T-helper 2 cell (primary cell): ENCODE results near the gene KIAA1614.
A peak's percentile ranks its signal among the peaks of the same experiment; 100 is the strongest.

Experiments used
- DNase-seq, 5 experiments: peaks; one replicate each; pipeline versions ENCODE4 v3.0.0 to v3.0.0-alpha.2; 2012 to 2022

Gene KIAA1614

GRCh38 chr1:180908074-180908765 lies 4.5 kb upstream of the KIAA1614 start:
- DNase-seq, result no peak

- DNase-seq, result peak in 1 of 5 experiments; percentile 47
Observed at GRCh38 chr1:180909005-180909414, 3.7 kb upstream of the KIAA1614 start.

DNA sequence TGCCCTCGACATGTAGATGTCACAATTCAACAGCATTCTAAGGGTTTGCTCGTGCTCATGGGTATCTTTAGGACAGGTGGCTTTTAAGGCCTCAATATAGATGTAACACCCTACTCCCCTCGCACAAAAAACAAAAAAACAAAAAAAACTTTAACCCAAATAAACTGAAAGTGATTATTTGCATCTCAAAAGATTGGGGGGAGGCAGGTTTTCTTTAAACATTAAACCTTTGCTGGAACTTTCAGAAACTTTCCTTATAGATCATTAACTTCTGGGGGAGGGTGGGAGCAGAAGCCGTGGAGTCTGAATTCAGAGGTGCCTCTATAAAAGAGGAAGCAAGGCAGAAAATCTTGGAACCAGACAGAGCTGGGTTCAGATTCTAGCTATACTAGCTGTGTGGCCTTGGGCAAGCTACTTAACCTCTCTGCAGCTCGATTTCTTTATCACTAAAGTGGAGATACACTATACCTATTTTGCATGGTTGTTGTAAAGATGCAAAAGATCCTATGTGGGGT lies 3.2 kb upstream of the KIAA1614 start:
- DNase-seq, result no peak

DNA sequence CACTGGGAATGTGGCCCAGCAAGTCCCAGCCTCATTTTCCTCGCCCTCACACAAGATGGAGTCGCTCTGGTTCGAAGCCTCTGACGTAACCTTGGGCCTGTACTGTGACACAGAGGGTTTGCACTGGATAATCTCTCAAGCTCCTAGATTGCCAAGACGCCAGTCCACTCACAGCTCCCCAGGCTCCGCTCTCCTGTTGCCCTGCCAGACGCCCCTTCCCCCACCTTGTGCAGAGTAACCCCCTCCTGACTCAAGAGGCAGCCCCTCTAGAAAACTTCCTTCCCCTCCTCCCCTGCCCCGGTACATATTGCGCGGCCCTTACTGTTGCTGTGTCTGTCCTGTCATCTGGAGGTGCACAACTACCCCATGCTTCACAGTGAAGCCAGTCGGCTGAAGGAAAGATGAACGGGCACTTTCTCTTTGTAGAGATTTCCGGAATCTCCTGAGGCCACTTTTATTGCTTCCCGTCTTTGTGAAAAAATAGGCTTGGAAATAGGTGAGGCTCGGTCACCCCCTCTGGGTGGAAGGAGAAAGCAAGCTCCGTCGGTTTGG lies 981 bp upstream of the KIAA1614 start:
- DNase-seq, result no peak

DNA sequence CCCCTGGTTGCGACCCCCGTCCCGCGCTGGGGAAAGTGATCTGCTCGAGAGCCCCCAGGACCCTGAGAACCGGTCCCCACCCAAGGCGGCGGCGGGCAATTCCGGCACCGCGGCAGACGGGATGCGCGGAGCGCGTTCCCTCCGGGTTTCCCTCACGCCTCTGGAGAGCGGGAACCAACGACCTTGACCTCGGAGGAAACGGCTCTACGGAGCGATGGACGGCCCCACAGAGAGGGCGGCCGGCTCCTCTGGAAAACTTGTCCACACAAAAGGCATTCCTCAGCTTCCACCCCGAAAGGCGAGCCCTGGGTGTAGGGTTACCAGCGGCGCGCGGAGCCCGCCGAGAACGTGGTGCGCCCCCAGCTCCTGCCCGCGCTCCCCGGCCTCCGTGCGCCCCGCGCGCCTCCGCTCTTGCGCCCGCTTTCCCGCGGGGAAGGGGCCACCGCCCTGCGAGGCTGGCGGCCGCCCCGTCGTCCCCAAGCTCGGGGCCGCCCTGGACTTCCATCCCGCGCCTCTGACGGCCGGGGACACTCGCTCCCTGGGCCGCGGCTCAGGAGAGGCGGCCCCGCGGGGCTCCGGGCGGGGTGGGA lies 391 bp upstream of the KIAA1614 start:
- DNase-seq, result no peak

GRCh38 chr1:180915426-180915965 lies 2.8 kb downstream of the KIAA1614 start:
- DNase-seq, result no peak

- DNase-seq, result no peak
Observed at GRCh38 chr1:180916012-180916770, 3.5 kb downstream of the KIAA1614 start.

GRCh38 chr1:180916771-180917170 lies 4.1 kb downstream of the KIAA1614 start:
- no peak for DNase-seq

GRCh38 chr1:180917306-180918065 lies 4.8 kb downstream of the KIAA1614 start:
- no peak for DNase-seq

GRCh38 chr1:180918519-180918918 lies 5.8 kb downstream of the KIAA1614 start:
- DNase-seq, result no peak

- no peak for DNase-seq
Observed at GRCh38 chr1:180919183-180919700, 6.5 kb downstream of the KIAA1614 start.

- no peak for DNase-seq
Observed at GRCh38 chr1:180920193-180920592, 7.5 kb downstream of the KIAA1614 start.

- DNase-seq, result no peak
Observed at GRCh38 chr1:180920702-180921101, 8.0 kb downstream of the KIAA1614 start.

DNA sequence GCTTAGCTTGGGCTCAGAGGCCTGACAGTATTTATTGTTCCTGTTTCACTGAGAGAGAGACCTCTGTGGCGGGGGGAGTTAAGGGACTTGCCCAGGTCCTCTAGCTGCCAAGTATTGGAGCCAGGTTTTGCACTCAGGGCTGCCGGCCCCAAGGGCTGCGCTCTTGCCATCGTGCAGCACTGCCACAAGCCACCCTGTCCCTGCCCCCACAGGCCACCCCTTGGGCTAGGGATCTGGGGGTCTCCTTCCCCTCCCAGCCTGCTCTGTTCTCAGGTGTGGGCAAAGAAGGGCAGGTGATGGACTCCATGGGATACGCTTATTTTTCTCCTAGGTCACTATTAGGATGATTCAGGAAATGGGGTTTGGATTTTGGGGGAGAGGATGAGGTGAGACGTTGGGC lies 8.7 kb downstream of the KIAA1614 start:
- no peak for DNase-seq

DNA sequence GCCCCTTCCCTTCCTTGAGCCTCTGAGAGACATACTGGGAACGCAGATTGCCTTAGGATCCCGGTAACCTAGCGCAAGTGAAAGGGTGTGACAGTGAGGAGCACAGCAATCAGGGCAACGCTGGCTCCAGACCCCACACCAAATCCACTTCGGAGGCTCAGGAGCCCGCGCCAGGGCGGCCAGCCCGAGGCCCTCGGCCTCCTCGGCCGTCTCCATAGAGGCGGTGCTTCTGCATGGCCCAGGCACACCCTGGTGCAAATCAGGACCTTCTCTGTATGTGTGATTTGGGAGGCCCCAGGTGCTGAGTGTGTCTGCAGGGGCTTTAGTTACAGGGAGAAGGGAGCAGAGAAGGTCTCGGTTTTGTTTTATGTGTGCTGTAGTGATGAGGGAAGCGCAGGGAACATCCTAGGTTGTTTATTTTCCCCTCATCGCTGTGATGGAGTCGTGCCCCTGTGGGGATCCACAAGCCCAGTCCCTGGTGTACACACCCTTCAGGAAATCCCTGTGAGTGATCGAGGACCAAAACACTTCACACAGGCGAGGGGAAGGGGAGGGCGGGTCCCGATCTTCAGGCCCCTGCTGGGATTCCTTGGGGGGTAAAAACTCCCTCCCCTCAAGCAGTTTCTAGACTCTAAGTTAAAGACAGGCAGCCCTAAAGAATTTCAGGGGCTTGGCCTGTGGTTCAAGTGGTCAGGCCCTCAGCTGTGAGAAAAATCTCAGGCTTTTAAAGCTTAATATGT lies 9.4 kb downstream of the KIAA1614 start:
- no peak for DNase-seq

- DNase-seq, result no peak
Observed at GRCh38 chr1:180922631-180923015, 9.9 kb downstream of the KIAA1614 start.

GRCh38 chr1:180923021-180923841 lies 10.5 kb downstream of the KIAA1614 start:
- no peak for DNase-seq

DNA sequence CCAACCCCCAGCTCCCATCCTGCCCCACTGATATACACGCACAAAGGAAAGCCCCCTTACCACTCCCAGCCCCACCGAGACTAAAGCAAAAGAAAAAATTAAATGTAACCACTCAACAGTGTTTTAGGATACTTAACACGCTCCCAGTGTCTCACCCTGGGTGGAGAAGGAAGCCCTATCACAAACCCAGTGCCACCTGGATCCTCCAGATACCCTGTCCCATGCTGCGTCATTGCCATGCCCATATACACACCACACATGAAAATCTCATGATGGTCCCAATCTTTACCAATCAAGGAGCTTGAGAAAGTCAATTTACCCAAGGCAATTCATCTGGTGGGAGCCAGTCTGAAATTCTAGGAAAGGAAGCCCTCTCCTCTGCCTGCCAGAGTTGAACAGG lies 11.2 kb downstream of the KIAA1614 start:
- no peak for DNase-seq

GRCh38 chr1:180924939-180925338 lies 12.2 kb downstream of the KIAA1614 start:
- DNase-seq, result no peak

DNA sequence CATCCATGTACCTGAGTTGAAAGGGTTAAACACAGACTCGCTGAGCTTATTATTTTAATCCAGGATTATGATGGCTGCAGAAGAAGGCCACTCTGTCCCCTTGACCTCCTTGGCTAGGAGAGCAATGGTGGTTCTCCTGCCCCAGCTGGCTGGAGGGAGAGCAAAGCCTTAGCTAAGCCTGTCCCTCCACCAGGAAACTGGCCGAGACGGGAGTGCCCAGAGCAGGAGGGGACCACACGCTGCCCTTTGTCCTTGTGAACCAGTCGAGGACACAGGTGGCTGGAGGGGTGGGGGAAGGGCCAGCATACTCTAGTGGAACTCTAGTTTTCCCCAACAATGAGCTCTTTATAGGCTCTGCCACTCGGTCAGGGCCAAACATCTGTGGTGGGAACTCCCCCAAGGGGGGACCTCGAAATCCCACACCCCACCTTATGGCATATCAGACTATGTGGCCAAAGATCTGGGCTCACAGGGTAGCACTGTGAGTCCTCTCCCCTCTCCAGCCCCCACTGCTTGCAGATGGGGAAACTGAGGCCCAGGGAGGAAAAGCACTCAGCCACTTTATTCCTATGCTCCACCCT lies 12.9 kb downstream of the KIAA1614 start:
- DNase-seq, result no peak
